ENCODE results near the gene COG1.

The COG1 gene

DNA sequence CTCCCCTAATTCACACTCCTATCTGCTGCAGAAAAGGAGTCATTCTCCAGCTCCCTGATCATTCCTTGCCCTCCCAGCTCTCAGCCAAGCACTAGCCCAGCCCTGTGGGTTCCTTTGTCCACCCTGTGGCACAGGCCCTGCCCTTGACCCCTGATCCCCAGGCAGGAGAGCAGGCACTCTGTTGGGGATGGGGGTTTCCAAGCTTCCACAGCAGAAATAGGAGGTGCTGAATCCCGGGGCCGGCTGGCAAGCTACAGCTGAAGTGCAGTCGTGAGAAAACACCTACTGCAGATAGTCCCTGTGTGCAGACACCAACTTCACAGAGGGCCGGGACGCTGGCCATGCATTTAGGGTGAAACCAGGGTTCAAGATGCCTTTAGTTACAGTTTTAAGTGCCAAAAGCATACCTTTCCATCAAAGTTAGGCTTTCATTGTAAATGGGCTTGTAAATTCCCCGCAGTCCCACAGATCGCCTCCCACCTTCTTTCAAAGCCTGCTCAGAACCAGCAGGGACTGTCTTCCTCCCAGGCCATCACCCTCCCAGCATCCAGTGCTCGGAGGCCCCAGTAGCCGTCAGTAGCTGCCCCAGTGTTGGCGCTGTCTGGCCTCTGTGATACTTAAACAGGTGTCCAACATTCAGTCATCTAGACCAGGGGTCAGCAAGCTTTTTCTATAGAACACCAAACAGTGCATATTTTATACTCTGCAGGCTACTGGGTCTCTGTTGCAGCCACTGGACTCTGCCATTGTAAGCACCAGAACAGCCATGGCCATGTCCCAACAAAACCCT is 58.2 kb downstream of the COG1 start:
- no peak for DNase-seq (ENCODE audit: low spot score)
- in situ Hi-C loops (cut with MboI; ENCODE audit: low pct_unique_long_range_greater_than_20kb, low sequenced_read_pairs, unreplicated experiment) = loop anchor here (10.0 kb wide), 1 partner anchor 124 kb away; no protein-coding TSS in a partner anchor
- TF ChIP-seq, protein P1, sequence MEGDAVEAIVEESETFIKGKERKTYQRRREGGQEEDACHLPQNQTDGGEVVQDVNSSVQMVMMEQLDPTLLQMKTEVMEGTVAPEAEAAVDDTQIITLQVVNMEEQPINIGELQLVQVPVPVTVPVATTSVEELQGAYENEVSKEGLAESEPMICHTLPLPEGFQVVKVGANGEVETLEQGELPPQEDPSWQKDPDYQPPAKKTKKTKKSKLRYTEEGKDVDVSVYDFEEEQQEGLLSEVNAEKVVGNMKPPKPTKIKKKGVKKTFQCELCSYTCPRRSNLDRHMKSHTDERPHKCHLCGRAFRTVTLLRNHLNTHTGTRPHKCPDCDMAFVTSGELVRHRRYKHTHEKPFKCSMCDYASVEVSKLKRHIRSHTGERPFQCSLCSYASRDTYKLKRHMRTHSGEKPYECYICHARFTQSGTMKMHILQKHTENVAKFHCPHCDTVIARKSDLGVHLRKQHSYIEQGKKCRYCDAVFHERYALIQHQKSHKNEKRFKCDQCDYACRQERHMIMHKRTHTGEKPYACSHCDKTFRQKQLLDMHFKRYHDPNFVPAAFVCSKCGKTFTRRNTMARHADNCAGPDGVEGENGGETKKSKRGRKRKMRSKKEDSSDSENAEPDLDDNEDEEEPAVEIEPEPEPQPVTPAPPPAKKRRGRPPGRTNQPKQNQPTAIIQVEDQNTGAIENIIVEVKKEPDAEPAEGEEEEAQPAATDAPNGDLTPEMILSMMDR (IDR thresholded peaks at IDR 0.05; ENCODE audit: extremely low read depth, insufficient read depth, missing control alignments) = no peak

DNA sequence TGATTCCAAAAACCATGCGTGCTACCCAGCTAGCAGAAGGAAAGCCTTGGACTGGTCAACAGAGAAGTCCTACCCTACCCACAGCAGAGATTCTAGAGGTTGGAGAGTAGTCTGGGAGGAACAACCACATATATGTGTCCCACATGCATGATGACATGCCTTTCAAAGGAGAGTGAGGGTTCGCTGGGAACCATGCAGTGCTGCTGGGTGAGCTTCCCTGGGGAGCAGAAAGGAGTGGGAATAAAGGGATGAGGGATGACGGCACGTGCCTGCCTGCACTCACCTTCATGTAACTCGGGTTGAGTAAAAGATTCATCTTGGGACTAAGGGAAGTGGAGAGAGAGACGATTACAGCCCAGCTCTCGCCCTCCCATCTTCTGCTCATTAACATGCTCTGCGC is 59.0 kb downstream of the COG1 start:
- in situ Hi-C loops (cut with MboI; ENCODE audit: low pct_unique_long_range_greater_than_20kb, low sequenced_read_pairs, unreplicated experiment) = loop anchor here (10.0 kb wide), 1 partner anchor 123 kb away; no protein-coding TSS in a partner anchor

DNA sequence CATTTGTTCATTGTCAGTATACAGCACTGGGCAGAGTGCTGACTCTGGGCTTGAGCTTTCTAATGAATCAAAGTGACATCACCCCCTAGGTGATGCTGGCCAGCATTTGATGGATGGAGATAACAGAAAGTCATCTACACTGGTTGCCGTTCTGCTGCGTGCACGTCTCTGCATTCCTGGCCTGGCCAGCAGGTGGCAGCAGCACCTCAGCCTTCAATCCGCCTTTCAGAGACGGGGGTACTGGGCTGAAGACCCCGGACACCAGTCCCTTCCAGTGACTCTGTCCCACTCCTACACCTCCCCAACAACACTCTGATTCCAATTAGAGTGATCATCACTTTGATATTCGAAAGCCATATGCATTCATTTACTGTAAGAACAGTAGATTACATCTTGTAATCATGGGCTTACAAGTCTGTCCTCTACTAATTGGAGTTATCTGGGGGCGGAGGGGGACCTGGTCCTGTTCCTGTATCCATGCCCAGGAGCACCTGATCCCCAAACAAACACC is 62.9 kb downstream of the COG1 start:
- peak; percentile 79 for DNase-seq (ENCODE audit: low spot score)
- TF ChIP-seq, protein P1 (IDR thresholded peaks at IDR 0.05; ENCODE audit: extremely low read depth, insufficient read depth, missing control alignments) = peak; percentile 96
- in situ Hi-C loops (cut with MboI; ENCODE audit: low pct_unique_long_range_greater_than_20kb, low sequenced_read_pairs, unreplicated experiment) = loop anchor here (10.0 kb wide), 1 partner anchor 119 kb away; no protein-coding TSS in a partner anchor

More for the DNA sequence above, 59.0 kb downstream of the COG1 start:
- TF ChIP-seq, protein P1 (IDR thresholded peaks at IDR 0.05; ENCODE audit: extremely low read depth, insufficient read depth, missing control alignments) = no peak
- no peak for DNase-seq (ENCODE audit: low spot score)

DNA sequence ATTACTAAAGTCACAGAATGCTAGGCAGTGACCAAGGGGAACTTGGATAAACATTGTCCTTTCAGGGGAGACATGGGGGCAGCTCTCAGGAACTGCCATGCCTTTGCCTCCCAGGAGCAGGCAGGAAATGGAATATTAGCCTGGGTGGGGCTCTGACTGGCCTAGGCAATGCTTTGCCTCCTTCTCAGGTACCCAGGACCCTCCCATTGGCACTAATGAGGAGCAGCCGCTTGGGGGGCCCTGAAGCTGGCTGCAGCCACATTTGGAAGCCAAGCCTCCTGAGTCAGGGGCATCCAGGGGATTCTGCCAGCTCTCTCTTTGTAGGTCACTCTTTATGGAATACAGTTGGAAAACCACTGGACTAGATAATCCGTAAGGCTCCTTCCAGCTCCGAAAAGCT is 63.4 kb downstream of the COG1 start:
- no peak for DNase-seq (ENCODE audit: low spot score)
- in situ Hi-C loops (cut with MboI; ENCODE audit: low pct_unique_long_range_greater_than_20kb, low sequenced_read_pairs, unreplicated experiment) = loop anchor here (10.0 kb wide), 1 partner anchor 119 kb away; no protein-coding TSS in a partner anchor
- TF ChIP-seq, protein P1 (IDR thresholded peaks at IDR 0.05; ENCODE audit: extremely low read depth, insufficient read depth, missing control alignments) = no peak

DNA sequence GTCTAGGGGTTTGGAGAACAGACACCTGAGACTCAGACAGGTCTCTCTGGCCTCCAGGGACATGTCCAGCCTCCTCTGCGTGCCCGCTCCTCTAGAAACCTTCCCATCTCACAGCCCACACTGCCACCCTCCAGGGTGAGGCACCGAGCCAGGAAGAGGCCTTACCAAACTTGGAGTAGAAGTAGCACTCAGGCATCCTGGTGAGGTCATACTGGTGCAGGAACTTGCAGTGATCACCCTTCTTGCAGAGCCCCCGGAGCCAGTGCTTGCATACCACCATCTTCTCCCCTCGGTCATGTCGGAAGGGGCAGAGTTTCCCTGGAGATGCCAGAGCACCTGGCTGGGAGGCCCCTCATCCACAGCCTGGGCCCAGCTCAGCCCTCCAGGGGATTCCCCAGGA is 64.7 kb downstream of the COG1 start:
- no peak for DNase-seq (ENCODE audit: low spot score)
- TF ChIP-seq, protein P1 (IDR thresholded peaks at IDR 0.05; ENCODE audit: extremely low read depth, insufficient read depth, missing control alignments) = no peak
- in situ Hi-C loops (cut with MboI; ENCODE audit: low pct_unique_long_range_greater_than_20kb, low sequenced_read_pairs, unreplicated experiment) = loop anchor here (10.0 kb wide), 1 partner anchor 117 kb away; no protein-coding TSS in a partner anchor
